ENCODE data around the gene BSPRY.

Gene BSPRY

DNA sequence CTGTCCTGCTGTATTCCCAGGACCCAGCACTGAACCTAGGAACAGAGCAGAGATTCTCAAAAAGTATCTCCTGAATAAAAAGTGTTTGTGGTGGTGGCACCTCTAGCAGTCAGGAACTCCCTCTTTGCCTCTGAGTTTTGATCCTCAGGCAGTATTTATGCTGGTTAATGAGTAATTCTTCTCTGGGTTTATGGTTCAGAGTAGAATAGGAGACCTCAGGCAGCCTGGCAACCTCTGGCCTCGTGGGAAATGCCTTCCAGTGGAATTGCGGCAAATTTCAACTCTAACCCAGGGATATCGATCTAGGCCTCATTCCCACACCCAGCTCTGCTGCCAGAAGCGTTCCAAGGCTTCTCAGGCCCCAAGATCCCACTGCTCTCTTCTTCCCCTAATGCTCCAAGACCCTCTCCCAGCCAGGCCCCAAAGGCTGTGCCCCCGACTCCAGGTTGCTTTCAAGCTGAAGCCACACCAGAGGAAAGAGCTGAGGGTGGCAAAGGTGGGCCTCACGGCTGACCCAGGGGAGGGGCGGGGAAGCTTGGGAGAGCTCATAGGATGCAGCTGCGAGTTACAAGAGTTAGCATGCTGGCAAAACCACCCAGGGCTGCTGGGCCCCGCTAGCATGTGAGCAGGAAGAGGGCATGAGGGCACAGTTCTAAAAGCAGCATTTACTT is 38.4 kb downstream of the BSPRY start:
- H3K27ac ChIP-seq (replicated peaks), result no peak overlapping the region
- no peak overlapping the region for H3K4me3 ChIP-seq (replicated peaks; ENCODE audit: insufficient read depth, low read length)
- TF ChIP-seq, protein P1, sequence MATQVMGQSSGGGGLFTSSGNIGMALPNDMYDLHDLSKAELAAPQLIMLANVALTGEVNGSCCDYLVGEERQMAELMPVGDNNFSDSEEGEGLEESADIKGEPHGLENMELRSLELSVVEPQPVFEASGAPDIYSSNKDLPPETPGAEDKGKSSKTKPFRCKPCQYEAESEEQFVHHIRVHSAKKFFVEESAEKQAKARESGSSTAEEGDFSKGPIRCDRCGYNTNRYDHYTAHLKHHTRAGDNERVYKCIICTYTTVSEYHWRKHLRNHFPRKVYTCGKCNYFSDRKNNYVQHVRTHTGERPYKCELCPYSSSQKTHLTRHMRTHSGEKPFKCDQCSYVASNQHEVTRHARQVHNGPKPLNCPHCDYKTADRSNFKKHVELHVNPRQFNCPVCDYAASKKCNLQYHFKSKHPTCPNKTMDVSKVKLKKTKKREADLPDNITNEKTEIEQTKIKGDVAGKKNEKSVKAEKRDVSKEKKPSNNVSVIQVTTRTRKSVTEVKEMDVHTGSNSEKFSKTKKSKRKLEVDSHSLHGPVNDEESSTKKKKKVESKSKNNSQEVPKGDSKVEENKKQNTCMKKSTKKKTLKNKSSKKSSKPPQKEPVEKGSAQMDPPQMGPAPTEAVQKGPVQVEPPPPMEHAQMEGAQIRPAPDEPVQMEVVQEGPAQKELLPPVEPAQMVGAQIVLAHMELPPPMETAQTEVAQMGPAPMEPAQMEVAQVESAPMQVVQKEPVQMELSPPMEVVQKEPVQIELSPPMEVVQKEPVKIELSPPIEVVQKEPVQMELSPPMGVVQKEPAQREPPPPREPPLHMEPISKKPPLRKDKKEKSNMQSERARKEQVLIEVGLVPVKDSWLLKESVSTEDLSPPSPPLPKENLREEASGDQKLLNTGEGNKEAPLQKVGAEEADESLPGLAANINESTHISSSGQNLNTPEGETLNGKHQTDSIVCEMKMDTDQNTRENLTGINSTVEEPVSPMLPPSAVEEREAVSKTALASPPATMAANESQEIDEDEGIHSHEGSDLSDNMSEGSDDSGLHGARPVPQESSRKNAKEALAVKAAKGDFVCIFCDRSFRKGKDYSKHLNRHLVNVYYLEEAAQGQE (IDR thresholded peaks at IDR 0.05; ENCODE audit: insufficient replicate concordance, low read depth), result no peak
- TF ChIP-seq GABPA (IDR thresholded peaks at IDR 0.05; ENCODE audit: low read depth) (no peak), SPI1 (IDR thresholded peaks at IDR 0.05; ENCODE audit: borderline replicate concordance, low read depth) (no peak), POLR2AphosphoS5 (IDR thresholded peaks at IDR 0.05; ENCODE audit: low read depth) (no peak)
- TF ChIP-seq, protein P2, sequence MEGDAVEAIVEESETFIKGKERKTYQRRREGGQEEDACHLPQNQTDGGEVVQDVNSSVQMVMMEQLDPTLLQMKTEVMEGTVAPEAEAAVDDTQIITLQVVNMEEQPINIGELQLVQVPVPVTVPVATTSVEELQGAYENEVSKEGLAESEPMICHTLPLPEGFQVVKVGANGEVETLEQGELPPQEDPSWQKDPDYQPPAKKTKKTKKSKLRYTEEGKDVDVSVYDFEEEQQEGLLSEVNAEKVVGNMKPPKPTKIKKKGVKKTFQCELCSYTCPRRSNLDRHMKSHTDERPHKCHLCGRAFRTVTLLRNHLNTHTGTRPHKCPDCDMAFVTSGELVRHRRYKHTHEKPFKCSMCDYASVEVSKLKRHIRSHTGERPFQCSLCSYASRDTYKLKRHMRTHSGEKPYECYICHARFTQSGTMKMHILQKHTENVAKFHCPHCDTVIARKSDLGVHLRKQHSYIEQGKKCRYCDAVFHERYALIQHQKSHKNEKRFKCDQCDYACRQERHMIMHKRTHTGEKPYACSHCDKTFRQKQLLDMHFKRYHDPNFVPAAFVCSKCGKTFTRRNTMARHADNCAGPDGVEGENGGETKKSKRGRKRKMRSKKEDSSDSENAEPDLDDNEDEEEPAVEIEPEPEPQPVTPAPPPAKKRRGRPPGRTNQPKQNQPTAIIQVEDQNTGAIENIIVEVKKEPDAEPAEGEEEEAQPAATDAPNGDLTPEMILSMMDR (IDR thresholded peaks at IDR 0.05; ENCODE audit: insufficient read depth, low read length), result no peak

DNA sequence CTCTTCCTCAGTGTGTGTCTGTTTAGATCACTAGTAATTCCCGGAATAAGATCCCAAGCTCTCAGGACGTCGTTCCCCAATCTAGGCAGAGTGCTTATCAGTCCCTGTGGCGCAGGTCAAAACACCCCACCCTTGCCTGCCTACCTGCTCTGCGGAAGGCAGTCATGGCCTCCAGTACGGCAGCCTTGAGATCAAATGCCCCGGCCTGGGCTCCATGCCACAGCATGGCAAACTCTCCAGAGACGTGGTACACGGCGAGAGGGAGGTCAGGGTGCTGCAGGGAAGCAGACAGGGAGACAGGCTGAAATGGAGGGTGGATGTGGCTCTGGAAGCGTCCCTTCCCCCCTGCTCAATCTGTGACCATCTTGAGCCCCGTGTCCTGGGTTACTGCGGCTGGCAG is 39.5 kb downstream of the BSPRY start:
- Histone ChIP-seq H3K27me3 (ENCODE audit: insufficient read depth, poor library complexity, severe bottlenecking) (no peaks in the 10 kb centered on the region), H3K4me3 (replicated peaks; ENCODE audit: insufficient read depth, low read length) (no peak overlapping the region), H3K27ac (replicated peaks) (no peak overlapping the region)
- TF ChIP-seq SPI1 (IDR thresholded peaks at IDR 0.05; ENCODE audit: borderline replicate concordance, low read depth), result no peak
- TF ChIP-seq POLR2AphosphoS5 (IDR thresholded peaks at IDR 0.05; ENCODE audit: low read depth), result no peak
- TF ChIP-seq GABPA (IDR thresholded peaks at IDR 0.05; ENCODE audit: low read depth), result no peak
- TF ChIP-seq, protein P1 (IDR thresholded peaks at IDR 0.05; ENCODE audit: insufficient replicate concordance, low read depth), result no peak
- TF ChIP-seq, protein P2 (IDR thresholded peaks at IDR 0.05; ENCODE audit: insufficient read depth, low read length), result no peak
- DNase-seq (ENCODE audit: low read depth in 1 of 2, low spot score in 1 of 2), result no peak

More for the DNA sequence above, 38.4 kb downstream of the BSPRY start:
- no peak for DNase-seq (ENCODE audit: low read depth in 1 of 2, low spot score in 1 of 2)
- no peaks in the 10 kb centered on the region for H3K27me3 ChIP-seq (ENCODE audit: insufficient read depth, poor library complexity, severe bottlenecking)

DNA sequence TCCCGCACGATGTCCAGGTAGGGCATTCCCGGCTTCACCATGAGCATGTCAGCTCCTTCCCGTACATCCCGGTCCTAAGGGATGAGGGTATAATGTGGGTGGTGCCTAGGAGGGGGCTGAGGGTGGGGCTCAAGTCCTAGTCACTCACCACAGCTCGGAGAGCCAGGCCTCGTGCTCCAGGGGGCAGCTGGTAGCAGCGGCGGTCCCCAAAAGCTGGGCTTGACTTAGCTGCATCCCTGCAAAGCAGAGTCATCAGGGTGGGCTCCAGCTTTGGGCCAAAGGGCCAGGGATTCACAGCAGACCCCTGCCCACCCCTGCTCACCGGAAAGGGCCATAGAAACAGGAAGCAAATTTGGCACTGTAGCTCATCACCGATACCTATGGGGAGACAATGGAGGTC is 40.1 kb downstream of the BSPRY start:
- H3K27me3 ChIP-seq (ENCODE audit: insufficient read depth, poor library complexity, severe bottlenecking), result no peaks in the 10 kb centered on the region

More for the DNA sequence above, 40.1 kb downstream of the BSPRY start:
- TF ChIP-seq GABPA (IDR thresholded peaks at IDR 0.05; ENCODE audit: low read depth), result no peak
- TF ChIP-seq, protein P2 (IDR thresholded peaks at IDR 0.05; ENCODE audit: insufficient read depth, low read length), result no peak
- TF ChIP-seq, protein P1 (IDR thresholded peaks at IDR 0.05; ENCODE audit: insufficient replicate concordance, low read depth), result no peak
- TF ChIP-seq POLR2AphosphoS5 (IDR thresholded peaks at IDR 0.05; ENCODE audit: low read depth), result no peak
- no peak for TF ChIP-seq SPI1 (IDR thresholded peaks at IDR 0.05; ENCODE audit: borderline replicate concordance, low read depth)
- H3K27ac ChIP-seq (replicated peaks), result no peak overlapping the region
- no peak for DNase-seq (ENCODE audit: low read depth in 1 of 2, low spot score in 1 of 2)
- no peak overlapping the region for H3K4me3 ChIP-seq (replicated peaks; ENCODE audit: insufficient read depth, low read length)

Data from HL-60 (cell line).